ENCODE data around the gene TTYH3.

TTYH3 gene

DNA sequence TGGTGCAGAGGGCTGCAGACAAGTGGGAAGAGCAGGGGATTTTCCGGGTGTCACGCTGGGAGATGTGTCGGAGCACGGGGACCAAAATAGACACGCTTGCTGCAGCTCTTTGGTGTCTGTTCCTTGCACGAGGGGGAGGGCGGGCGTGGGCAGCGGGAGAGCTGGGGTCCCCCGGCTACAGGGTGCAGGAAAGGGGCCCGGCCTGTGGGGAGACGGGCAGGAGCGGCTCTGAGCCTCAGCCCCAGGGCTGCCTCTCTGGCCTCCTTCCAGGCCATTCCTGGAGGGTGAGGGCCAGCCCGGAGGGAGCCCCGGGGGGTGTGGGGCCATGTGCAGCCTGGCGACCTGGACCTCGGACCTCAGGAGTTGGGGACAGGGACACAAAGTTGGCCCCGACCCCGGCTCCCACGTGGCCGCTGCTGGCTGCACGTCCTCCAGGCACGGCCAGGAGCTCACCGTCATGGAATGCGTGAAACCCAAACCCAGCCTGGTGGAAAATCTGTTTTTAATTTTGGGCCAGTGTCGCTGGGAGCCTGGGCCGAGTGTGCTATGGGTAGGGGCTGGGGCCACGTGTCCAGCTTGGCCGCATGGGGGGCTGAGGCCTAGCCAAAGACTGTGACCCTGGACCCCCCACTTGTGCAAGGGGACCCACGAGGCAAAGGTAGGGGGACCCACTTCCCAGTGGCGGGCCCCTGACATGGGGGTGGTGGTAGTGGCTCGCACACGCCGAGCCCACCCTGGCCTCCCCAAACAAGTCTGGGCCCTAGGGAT lies 6.6 kb downstream of the TTYH3 start:
- no peak overlapping the region for H3K4me3 ChIP-seq (ENCODE audit: low read depth, low read length)
- TF ChIP-seq, protein P1, sequence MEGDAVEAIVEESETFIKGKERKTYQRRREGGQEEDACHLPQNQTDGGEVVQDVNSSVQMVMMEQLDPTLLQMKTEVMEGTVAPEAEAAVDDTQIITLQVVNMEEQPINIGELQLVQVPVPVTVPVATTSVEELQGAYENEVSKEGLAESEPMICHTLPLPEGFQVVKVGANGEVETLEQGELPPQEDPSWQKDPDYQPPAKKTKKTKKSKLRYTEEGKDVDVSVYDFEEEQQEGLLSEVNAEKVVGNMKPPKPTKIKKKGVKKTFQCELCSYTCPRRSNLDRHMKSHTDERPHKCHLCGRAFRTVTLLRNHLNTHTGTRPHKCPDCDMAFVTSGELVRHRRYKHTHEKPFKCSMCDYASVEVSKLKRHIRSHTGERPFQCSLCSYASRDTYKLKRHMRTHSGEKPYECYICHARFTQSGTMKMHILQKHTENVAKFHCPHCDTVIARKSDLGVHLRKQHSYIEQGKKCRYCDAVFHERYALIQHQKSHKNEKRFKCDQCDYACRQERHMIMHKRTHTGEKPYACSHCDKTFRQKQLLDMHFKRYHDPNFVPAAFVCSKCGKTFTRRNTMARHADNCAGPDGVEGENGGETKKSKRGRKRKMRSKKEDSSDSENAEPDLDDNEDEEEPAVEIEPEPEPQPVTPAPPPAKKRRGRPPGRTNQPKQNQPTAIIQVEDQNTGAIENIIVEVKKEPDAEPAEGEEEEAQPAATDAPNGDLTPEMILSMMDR (IDR thresholded peaks at IDR 0.05; ENCODE audit: borderline replicate concordance, insufficient read depth, low read depth, low read length) = no peak

GRCh38 chr7:2639181-2639681 lies 7.4 kb downstream of the TTYH3 start:
- TF ChIP-seq, protein P1 (IDR thresholded peaks at IDR 0.05; ENCODE audit: borderline replicate concordance, insufficient read depth, low read depth, low read length) = no peak
- no peak overlapping the region for H3K4me3 ChIP-seq (ENCODE audit: low read depth, low read length)

DNA sequence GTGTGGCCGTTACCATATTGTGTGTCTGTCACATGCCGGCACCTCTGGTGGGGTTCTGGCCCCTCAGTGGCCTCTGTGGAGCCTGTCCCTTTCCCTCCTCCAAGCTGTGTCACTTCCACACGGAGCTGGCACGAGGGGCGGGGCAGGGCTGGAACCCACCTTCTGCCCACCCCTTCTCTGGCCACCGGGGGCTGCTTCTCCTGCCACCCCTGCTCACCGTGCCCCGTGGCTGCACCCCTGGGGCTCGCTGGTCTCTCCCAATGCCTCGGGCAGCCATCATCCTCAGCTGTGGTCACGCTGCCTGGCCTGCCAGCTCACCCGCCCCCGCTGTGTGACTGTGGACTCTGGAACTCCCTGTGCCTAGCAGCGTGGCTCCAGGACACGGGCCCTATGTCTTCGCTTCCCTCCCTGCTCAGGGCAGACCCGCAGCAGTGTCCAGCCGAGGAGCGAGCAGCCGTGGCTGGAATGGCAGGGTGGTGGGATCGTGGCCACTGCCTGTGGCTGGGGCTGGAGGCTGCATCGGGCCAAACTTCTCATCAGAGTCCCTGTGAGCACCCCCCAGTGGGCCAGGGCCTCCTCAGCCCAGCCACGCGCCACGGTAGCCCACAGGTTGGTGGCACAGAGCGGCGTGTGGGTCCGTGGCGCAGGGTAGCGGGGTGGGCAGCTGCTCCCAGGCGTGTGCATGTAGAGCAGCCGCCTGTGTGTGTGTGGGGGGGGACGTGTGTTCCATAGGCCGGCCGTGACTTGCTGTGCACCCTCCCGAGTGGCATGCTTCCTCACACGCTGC lies 8.1 kb downstream of the TTYH3 start:
- TF ChIP-seq, protein P1 (IDR thresholded peaks at IDR 0.05; ENCODE audit: borderline replicate concordance, insufficient read depth, low read depth, low read length) = no peak
- no peak overlapping the region for H3K4me3 ChIP-seq (ENCODE audit: low read depth, low read length)

GRCh38 chr7:2640482-2640830 lies 8.7 kb downstream of the TTYH3 start:
- TF ChIP-seq, protein P1 (IDR thresholded peaks at IDR 0.05; ENCODE audit: borderline replicate concordance, insufficient read depth, low read depth, low read length) = no peak
- no peak overlapping the region for H3K4me3 ChIP-seq (ENCODE audit: low read depth, low read length)

- H3K4me3 ChIP-seq (ENCODE audit: low read depth, low read length) = no peak overlapping the region
- TF ChIP-seq, protein P1 (IDR thresholded peaks at IDR 0.05; ENCODE audit: borderline replicate concordance, insufficient read depth, low read depth, low read length) = no peak
Observed at GRCh38 chr7:2640846-2641316, 9.1 kb downstream of the TTYH3 start.

DNA sequence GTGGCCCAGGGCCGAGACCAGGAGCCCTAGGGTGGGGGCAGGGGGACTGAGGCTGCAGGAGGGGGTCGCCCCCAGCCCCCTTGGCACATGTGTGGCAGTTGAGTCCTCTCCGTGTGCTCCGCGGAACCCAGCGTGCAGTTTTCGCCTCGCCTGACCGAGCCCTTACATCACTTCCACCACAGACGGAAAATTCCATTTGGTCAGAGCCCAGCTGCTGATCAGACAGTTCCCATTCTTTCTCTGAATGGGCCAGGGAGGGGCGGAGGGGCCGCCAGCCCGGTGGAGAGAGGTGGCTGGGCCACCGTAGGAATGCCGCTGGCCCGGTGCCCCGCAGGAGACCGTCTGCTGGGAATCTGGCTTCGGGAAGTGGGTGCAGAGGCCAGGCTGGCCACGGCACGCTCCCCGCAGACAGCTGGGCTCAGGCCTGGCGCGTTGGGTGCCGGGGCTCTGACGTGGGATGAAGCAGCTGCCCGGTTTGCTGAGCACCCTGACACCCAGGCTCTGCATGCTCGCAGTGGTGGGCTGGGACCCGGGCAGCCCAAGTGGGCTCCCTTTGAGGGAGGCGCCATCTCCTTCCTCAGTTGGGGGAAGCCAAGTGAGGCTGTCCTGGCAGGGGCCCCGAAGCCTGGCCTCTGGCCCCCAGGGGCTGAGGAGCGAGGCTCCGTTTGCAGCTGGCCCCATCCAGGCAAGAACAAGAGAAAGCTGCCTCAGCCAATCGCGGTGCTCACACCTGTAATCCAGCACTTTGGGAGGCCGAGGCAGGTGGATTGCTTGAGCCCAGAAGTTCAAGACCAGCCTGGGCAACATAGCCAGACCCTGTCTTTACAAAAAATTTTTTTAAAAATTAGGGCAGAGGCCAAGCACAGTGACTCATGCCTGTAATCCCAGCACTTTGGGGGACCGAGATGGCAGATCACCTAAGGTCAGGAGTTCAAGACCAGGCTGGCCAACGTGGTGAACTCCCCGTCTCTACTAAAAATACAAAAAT lies 9.9 kb downstream of the TTYH3 start:
- peak overlapping the region; percentile 8 for H3K4me3 ChIP-seq (ENCODE audit: low read depth, low read length)
- TF ChIP-seq, protein P1 (IDR thresholded peaks at IDR 0.05; ENCODE audit: borderline replicate concordance, insufficient read depth, low read depth, low read length) = no peak
